SW 1271 (cell line): ENCODE results near the gene PLEKHA5.
A peak's percentile ranks its signal among the peaks of the same experiment; 100 is the strongest.
"Not testable (repeated sequence)": the region's sequence is repeated elsewhere in the genome, so short reads cannot be mapped to it uniquely, and the experiment has no call there.

Source experiments
- DNase-seq, 2 experiments: peaks; one replicate each; lab custom pipeline; 2025; lab: John Stamatoyannopoulos, UW

Gene PLEKHA5

GRCh38 chr12:19201661-19202060 is 72.1 kb downstream of the PLEKHA5 start:
- no peak for DNase-seq

GRCh38 chr12:19203013-19203412 is 73.5 kb downstream of the PLEKHA5 start:
- DNase-seq, result no peak

DNA sequence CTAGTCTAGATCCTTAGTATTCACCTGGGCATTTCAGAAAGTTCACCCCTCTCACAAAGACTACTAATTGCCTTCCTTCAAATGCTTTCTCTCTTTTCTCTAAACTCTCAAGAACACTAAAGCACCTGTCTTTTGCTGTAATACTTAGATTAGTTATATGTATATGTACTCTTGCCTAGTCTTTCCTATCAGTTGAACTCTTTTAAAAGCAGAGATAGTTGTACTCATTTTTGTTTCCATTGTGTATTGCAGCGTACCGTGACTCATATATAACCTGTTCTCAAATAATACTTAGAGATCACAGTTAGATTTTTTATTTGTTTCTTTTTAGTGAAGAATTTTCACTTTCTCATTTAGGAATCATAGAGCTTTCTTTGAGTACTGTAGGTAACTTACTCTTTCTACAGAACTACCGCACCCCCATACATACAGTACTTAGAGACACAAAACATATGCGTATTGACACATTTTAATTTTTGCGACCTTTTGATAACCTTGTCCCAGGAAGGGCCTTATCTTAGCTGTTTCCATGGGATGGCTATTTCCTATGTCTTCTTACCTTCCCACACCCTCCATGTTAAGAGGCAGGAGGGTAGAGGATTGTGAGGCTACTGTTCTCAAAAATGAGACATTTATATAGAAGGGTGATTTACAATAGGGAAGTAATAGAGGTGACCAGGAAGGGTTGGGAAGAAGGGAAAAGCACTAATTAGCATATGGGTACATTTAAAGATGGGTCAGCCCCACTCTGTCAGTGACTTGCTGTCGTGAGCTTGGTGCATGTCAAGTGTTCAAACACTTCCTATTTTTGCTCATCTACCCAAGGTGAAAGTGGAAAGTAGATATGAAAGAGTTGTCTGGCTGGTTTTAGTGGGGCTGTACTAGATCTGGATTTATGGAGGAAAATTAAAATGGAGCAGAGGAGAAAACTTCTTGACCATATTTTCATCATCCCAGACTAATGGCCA is 74.3 kb downstream of the PLEKHA5 start:
- no peak for DNase-seq

GRCh38 chr12:19205120-19205519 is 75.6 kb downstream of the PLEKHA5 start:
- DNase-seq, result no peak

- DNase-seq, result no peak
Measured at GRCh38 chr12:19206493-19207077, 77.1 kb downstream of the PLEKHA5 start.

DNA sequence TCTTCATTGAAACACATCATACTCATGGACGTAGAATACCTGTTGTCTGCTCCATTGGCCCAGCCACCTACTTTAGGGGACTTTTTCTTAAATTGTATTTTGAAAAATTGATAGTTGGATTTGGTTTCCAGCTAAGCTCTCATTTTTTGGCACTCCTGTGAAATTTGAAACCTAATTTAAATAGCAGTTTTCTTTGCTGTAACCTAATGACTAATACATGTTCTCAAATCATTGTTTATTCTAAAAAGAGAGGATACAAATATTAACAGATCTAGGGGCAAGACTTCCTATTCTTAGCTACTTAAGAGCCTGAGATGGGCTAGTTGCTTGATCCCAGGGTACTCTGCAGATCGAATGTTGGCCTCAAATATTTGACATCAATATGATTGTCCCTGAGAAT is 78.9 kb downstream of the PLEKHA5 start:
- DNase-seq, result no peak

- DNase-seq, result no peak
Measured at GRCh38 chr12:19209661-19210060, 80.1 kb downstream of the PLEKHA5 start.

DNA sequence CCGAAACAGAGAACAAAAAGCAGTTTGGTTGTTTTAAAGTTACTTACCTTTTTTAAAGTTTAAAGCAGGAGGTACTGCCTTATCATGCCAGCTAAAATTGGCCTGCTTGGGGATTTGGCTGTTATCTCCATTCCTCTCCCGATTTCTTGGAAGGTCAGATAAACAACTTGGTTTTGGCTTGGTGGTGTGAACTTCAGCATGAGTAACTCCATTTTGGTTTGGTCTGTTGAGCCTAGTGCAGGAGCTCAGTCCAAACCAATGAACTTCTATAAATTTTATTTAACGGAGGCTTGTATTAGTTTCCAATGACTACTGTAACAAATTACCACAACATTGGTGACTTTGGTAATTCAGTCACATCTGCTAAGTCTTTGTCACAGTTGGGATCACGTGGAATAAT is 82.3 kb downstream of the PLEKHA5 start:
- no peak for DNase-seq

DNA sequence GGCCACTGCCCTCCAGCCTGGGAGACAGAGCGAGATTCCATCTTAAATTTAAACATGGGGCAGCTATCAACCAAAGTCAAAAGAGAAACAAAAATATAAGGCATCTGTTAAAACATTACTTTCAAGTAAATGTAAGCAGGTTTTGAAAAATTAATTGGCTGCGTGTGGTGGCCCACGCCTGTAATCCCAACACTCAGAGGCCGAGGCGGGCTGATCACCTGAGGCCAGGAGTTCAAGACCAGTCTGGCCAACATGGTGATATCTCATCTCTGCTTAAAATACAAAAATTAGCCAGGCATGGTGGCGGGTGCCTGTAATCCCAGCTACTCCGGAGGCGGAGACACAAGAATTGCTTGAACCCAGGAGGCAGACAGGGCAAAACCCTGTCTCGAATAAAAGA is 82.7 kb downstream of the PLEKHA5 start:
- DNase-seq, result no peak

DNA sequence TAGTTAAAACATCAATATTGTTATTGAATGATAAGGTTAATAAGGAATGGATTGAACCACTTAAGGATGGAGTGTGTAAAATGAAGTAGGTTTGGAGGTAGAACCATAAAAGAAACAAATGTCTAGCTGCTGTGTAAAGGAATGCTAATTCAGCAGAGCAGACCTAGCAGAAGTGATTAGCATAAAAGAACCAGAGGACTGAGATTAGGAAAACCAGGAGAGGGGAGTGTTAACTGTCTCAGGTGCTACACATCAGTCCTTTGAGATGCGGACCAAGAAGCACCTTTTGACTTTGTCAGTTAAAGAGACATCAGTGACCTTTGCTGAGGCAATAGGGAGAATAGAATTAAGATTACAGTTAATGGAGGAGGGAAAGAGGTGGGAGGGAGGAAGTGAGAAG is 84.5 kb downstream of the PLEKHA5 start:
- DNase-seq, result no peak

GRCh38 chr12:19215115-19215514 is 85.6 kb downstream of the PLEKHA5 start:
- no peak for DNase-seq

DNA sequence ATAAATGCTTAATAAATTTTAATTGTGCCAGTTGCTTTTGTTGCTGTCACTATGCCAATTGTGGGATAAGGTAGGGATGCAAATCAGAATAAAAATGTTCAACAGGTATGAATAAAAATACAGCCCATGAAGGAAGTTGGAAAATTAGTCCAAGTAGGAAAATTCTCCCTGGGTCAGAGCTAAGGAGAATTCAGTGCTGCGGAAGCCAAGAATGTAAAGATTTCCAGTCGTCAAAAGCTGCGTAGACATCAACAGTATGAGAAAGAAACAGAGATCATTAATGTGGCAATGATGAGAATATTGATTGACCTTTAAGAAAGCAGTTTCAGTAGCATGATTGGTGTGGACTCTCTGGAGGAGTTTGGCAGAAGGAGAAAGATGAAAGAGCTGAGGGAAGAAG is 87.9 kb downstream of the PLEKHA5 start:
- no peak for DNase-seq

DNA sequence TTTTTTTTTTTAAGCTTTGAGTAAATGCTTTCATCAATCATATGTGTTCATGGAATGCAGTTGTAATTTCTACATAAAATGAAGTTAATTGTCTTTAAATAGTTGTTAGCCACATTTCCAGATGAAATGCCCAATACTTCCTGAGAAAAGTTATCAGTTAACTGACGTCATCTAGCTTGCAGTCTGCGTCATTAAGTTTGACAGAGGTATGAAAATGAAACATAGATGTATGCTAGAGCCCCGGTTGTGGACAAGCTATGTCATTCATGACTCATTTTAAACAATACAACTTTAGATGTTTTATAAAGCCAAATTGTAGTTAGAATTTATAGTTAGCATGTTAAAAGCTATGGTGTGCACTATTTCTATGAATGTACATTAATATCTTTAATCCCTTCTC is 90.7 kb downstream of the PLEKHA5 start:
- no peak for DNase-seq

- no peak for DNase-seq
Measured at GRCh38 chr12:19220852-19221466, 91.4 kb downstream of the PLEKHA5 start.

DNA sequence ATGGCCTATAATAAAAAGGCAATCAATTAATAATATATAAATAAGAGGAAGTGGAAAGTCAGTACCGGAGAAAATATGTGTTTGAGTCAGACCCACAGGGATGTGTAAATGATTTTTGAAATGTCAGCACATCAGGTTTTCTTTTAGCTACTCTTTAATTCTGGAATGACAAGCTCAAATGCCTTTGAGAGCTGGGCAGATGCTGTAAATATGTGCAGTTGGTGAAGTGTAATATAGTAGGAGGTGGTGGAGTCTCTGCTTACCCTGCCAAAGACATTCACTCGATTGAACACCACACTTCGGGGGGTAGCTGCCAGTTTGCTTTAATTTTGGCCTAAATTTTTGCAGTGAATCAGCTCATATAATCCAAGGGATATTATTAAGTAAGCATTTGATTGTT is 93.0 kb downstream of the PLEKHA5 start:
- no peak for DNase-seq

DNA sequence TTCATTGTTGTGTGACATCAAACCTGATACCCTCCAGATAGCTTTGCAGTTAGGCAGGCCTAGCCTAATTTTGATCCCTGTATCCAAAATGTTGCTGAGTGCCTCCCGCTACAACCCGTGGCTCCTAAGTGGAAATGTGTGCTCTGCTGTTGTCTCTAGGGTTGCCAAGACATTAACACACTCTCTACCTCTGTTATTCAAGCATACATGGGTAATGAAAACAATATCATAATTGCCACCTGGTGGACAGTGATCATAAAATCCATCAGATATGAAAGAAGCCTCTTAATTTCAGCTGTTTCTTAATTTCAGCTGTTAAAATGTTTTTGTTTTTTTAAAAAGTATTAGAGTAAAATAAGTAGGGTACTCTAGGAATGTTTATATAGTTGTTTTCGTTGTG is 93.5 kb downstream of the PLEKHA5 start:
- DNase-seq, result peak in 1 of 2 experiments; percentile 29

- DNase-seq, result no peak
Measured at GRCh38 chr12:19223695-19224094, 94.2 kb downstream of the PLEKHA5 start.

DNA sequence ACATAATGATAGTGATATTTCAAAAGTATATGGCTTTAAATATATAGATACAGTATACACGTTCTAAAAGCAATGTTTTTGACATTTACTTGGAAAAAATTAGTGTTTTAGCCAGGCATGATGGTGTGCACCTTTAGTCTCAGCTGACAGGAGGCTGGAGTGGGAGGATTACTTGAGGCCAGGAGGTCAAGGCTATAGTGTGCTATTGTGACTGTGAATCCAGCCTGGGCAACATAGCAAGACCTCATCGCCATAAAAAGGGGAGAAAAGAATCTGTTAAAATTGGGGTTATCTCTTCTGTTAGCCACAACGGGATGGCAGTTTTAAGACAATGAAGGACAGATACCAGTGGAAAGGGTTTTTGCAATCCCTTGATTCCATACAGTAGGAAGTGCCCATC is 95.2 kb downstream of the PLEKHA5 start:
- DNase-seq, result no peak

- no peak for DNase-seq
Measured at GRCh38 chr12:19227190-19227879, 97.8 kb downstream of the PLEKHA5 start.

DNA sequence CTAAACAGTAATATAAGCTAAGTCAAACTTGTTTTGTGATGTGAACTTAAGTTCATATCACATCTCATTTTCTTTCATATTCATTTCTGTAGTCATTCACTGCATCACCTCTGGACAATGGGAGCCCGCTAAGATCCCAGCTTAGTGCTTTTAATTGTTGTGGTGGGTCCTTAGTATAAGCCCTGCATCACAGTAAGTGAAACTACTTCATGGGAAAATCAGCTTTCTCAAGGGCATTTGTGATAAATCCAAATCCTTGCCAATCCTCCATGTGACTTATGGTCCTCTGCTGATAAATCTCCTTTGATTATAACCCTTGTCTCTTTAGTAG is 98.3 kb downstream of the PLEKHA5 start:
- DNase-seq, result no peak

DNA sequence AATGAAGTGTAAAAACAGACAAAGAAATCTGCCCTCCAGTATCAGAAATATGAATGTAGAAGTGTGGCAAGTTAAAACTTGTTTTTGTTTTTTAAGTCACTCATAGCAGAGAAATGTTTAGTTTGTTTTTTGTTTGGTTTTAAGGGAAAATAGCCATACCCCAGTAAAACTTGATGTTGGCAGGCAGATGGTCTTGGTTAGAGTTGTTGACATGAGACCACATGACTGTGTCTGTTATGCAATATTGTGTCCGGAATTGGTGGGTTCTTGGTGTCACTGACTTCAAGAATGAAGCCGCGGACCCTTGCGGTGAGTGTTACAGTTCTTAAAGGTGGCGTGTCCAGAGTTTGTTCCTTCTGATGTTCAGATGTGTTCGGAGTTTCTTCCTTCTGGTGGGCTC is 99.5 kb downstream of the PLEKHA5 start:
- DNase-seq, result not testable (repeated sequence)

DNA sequence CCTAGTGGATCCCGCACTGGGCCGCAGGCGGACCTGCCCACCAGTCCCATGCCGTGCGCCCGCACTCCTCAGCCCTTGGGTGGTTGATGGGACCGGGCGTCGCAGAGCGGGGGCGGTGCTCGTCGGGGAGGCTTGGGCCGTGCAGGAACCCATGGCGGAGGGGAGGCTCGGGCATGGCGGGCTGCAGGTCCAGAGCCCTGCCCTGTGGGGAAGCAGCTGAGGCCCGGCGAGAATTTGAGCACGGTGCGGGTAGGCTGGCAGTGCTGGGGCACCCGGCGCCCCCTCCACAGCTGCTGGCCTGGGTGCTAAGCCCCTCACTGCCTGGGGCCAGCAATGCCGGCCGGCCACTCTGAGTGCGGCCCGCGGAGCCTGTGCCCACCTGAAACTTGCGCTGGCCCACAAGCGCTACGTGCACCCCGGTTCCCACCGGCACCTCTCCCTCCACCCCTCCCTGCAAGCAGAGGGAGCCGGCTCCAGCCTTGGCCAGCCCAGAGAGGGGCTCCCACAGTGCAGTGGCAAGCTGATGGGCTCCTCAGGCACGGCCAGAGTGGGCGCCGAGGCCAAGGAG is 100.8 kb downstream of the PLEKHA5 start:
- DNase-seq, result no peak
